Testis (tissue), 2 donors: ENCODE measurements around the gene AKR1A1.

Source experiments
- POLR2A ChIP-seq: fragments of 450-650 bp; IDR thresholded peaks from one replicate; pipeline ENCODE4 v1.6.1; 2017; ENCODE audit warnings: antibody characterized with exemption, mild to moderate bottlenecking, moderate library complexity
- TF ChIP-seq, protein P1 (sequence below), 3 experiments: fragments of 450-650 bp in 2 of 3; fragments of 200-600 bp in 1 of 3; sonication (generic) in 1 of 3; IDR thresholded peaks; one replicate each; pipeline ENCODE4 v1.5.1; 2016 to 2019; ENCODE audit warnings: antibody characterized with exemption in 3 of 3, mild to moderate bottlenecking in 2 of 3, moderate library complexity in 1 of 3

DNA sequence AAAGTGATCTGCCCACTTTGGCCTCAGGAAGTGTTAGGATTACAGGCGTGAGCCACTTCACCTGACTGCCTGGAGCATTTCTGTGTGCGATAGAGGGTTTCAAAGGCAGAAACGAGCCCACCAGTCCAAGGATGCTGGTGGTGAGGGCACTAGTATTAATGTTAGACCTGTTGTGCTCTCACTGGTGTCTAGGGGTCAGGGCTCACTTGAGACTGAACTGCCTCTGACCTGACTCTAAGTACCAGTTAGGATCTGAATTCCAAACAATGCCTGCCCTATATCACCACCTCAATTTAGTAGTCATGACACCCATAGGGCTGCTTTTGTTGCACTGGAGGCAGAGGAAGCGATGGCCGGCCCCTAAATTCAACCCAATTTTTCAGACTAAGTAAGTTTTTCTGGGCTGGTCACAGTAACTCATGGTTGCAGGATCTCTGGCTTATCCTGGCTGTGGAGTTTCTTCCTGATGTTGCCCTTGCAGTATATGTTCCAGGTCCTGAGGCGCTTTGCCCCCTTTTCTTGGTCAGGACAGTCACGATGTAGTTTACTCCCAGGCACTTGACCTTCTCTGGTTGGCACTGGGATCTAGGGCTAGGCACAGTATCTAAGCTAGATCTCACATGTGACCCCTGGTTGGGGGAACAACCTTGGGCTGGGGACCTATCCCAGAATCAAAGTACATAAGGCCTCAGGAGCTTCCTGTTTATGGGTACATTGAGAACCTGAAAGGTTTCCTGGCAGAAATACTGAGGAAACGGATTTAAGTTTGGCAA is 68.7 kb downstream of the AKR1A1 start:
- TF ChIP-seq POLR2A = no peak
- TF ChIP-seq, protein P1, sequence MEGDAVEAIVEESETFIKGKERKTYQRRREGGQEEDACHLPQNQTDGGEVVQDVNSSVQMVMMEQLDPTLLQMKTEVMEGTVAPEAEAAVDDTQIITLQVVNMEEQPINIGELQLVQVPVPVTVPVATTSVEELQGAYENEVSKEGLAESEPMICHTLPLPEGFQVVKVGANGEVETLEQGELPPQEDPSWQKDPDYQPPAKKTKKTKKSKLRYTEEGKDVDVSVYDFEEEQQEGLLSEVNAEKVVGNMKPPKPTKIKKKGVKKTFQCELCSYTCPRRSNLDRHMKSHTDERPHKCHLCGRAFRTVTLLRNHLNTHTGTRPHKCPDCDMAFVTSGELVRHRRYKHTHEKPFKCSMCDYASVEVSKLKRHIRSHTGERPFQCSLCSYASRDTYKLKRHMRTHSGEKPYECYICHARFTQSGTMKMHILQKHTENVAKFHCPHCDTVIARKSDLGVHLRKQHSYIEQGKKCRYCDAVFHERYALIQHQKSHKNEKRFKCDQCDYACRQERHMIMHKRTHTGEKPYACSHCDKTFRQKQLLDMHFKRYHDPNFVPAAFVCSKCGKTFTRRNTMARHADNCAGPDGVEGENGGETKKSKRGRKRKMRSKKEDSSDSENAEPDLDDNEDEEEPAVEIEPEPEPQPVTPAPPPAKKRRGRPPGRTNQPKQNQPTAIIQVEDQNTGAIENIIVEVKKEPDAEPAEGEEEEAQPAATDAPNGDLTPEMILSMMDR (IDR thresholded peaks at IDR 0.05) = no peak
